Endothelial cell (in vitro differentiated cells): ENCODE results near the gene SEC14L1. TPM values are rescaled to one million over a fixed set of nuclear protein-coding genes. Genes with fewer than 3 reads are reported as not detected.

ENCODE experiments used
- DNase-seq: peaks from one replicate; pipeline ENCODE4 v3.0.0; 2021; ENCODE audit warnings: low spot score
- H3K27ac Mint-ChIP-seq: one replicate; pipeline ENCODE4 v1.8.0; 2021; ENCODE audit warnings: mixed read lengths, inconsistent platforms; ENCODE audit not compliant: unreplicated experiment
- H3K27me3 Mint-ChIP-seq: one replicate; pipeline ENCODE4 v1.8.0; 2021; ENCODE audit warnings: mild to moderate bottlenecking, moderate library complexity, mixed read lengths, inconsistent platforms; ENCODE audit not compliant: unreplicated experiment
- H3K36me3 Mint-ChIP-seq: one replicate; pipeline ENCODE4 v1.8.0; 2021; ENCODE audit warnings: mild to moderate bottlenecking, low read depth, mixed read lengths, inconsistent platforms; ENCODE audit not compliant: unreplicated experiment
- H3K4me1 Mint-ChIP-seq: one replicate; pipeline ENCODE4 v1.8.0; 2021; ENCODE audit warnings: mild to moderate bottlenecking, mixed read lengths, inconsistent platforms; ENCODE audit not compliant: unreplicated experiment
- H3K4me3 Mint-ChIP-seq: one replicate; pipeline ENCODE4 v1.8.0; 2021; ENCODE audit warnings: mild to moderate bottlenecking, mixed read lengths, inconsistent platforms; ENCODE audit not compliant: unreplicated experiment
- H3K9me3 Mint-ChIP-seq: one replicate; pipeline ENCODE4 v1.8.0; 2021; ENCODE audit warnings: mixed read lengths, inconsistent platforms; ENCODE audit not compliant: unreplicated experiment
- total RNA-seq: library from RNA; stranded (reverse); fragmentation: NEBNext Ultra II Directional; extraction: Animal tissue kit (Norgen Biotek cat#: 25700); gene quantifications from one replicate; pipeline ENCODE4 v1.2.1, GENCODE V29; 2021; ENCODE audit not compliant: unreplicated experiment
- TF ChIP-seq, protein P1 (sequence below): fragments of 200-600 bp; sonication (generic); IDR thresholded peaks from one replicate; pipeline ENCODE4 v1.5.0; 2021; ENCODE audit warnings: antibody characterized with exemption; ENCODE audit not compliant: unreplicated experiment

The SEC14L1 gene
- total RNA-seq, 1 donor from 2014 or later: 315 TPM

GRCh38 chr17:77128896-77129567 is 11.7 kb upstream of the SEC14L1 start:
- no peak overlapping the region for H3K4me3 Mint-ChIP-seq
- DNase-seq: no peak
- H3K4me1 Mint-ChIP-seq: peaks cover 30% of the 10 kb centered on the region
- H3K9me3 Mint-ChIP-seq: no peaks in the 10 kb centered on the region
- TF ChIP-seq, protein P1, sequence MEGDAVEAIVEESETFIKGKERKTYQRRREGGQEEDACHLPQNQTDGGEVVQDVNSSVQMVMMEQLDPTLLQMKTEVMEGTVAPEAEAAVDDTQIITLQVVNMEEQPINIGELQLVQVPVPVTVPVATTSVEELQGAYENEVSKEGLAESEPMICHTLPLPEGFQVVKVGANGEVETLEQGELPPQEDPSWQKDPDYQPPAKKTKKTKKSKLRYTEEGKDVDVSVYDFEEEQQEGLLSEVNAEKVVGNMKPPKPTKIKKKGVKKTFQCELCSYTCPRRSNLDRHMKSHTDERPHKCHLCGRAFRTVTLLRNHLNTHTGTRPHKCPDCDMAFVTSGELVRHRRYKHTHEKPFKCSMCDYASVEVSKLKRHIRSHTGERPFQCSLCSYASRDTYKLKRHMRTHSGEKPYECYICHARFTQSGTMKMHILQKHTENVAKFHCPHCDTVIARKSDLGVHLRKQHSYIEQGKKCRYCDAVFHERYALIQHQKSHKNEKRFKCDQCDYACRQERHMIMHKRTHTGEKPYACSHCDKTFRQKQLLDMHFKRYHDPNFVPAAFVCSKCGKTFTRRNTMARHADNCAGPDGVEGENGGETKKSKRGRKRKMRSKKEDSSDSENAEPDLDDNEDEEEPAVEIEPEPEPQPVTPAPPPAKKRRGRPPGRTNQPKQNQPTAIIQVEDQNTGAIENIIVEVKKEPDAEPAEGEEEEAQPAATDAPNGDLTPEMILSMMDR: no peak
- peaks cover 2% of the 10 kb centered on the region for H3K27me3 Mint-ChIP-seq
- no peak overlapping the region for H3K27ac Mint-ChIP-seq
- peaks cover 5% of the 10 kb centered on the region for H3K36me3 Mint-ChIP-seq

- Mint-ChIP-seq H3K36me3 (peaks cover 5% of the 10 kb centered on the region), H3K27ac (no peak overlapping the region)
Observed at GRCh38 chr17:77129568-77130301, 11.0 kb upstream of the SEC14L1 start.

DNA sequence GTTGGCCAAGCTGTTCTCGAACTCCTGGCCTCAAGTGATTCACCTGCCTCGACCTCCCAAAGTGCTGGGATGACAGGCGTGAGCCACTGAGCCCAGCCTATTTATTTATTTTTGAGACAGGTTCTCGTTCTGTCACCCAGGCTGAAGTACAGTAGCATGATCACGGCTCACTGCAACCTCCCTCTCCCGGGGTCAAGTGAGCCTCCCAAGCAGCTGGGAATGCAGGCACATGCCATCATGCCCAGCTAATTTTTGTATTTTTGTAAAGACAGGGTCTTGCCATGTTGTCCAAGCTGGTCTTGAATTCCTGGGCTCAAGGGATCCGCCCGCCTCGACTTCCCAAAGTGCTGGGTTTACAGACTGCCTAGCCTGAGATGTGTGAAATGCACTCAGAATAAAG is 10.2 kb upstream of the SEC14L1 start:
- H3K27ac Mint-ChIP-seq: no peak overlapping the region
- H3K27me3 Mint-ChIP-seq: peaks cover 6% of the 10 kb centered on the region
- DNase-seq: no peak
- no peaks in the 10 kb centered on the region for H3K9me3 Mint-ChIP-seq
- TF ChIP-seq, protein P1: no peak
- peaks cover 25% of the 10 kb centered on the region for H3K4me1 Mint-ChIP-seq
- H3K36me3 Mint-ChIP-seq: peaks cover 5% of the 10 kb centered on the region
- no peak overlapping the region for H3K4me3 Mint-ChIP-seq

More at GRCh38 chr17:77129568-77130301, 11.0 kb upstream of the SEC14L1 start:
- H3K9me3 Mint-ChIP-seq: no peaks in the 10 kb centered on the region
- H3K4me3 Mint-ChIP-seq: no peak overlapping the region
- H3K4me1 Mint-ChIP-seq: peaks cover 25% of the 10 kb centered on the region
- peaks cover 2% of the 10 kb centered on the region for H3K27me3 Mint-ChIP-seq
- no peak for DNase-seq
- TF ChIP-seq, protein P1: no peak

DNA sequence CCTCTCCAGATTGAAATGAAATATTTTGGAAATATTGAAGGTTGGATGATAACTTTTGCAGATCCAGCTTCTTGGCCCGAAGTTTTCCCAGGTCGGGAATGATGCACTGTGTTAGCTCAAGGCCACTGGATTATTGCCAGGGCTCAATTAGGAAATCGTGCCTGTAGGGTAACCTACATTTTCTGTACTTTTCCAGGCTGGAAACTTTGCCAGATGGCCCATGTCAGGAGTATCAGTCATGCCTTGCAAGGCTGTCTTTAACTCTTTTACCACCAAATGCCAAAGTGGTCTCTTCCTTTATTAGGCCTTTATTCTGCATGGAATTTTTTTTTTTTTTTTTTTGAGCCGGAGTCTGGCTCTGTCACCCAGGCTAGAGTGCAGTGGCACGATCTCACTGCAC is 8.9 kb upstream of the SEC14L1 start:
- H3K4me3 Mint-ChIP-seq: no peak overlapping the region
- peaks cover 5% of the 10 kb centered on the region for H3K27me3 Mint-ChIP-seq
- H3K4me1 Mint-ChIP-seq: peaks cover 17% of the 10 kb centered on the region
- no peak for DNase-seq
- H3K9me3 Mint-ChIP-seq: no peaks in the 10 kb centered on the region
- H3K36me3 Mint-ChIP-seq: peaks cover 11% of the 10 kb centered on the region
- no peak overlapping the region for H3K27ac Mint-ChIP-seq
- TF ChIP-seq, protein P1: no peak
